NCI-H510A treated with DMSO at 0.1 percent for 48 hours (cell line): ENCODE measurements around the gene SULT2A1.
"Not testable (repeated sequence)": the region's sequence is repeated elsewhere in the genome, so short reads cannot be mapped to it uniquely, and the experiment has no call there.

Experiments
- DNase-seq: peaks from one replicate; lab custom pipeline; 2025; lab: John Stamatoyannopoulos, UW

SULT2A1 gene

DNA sequence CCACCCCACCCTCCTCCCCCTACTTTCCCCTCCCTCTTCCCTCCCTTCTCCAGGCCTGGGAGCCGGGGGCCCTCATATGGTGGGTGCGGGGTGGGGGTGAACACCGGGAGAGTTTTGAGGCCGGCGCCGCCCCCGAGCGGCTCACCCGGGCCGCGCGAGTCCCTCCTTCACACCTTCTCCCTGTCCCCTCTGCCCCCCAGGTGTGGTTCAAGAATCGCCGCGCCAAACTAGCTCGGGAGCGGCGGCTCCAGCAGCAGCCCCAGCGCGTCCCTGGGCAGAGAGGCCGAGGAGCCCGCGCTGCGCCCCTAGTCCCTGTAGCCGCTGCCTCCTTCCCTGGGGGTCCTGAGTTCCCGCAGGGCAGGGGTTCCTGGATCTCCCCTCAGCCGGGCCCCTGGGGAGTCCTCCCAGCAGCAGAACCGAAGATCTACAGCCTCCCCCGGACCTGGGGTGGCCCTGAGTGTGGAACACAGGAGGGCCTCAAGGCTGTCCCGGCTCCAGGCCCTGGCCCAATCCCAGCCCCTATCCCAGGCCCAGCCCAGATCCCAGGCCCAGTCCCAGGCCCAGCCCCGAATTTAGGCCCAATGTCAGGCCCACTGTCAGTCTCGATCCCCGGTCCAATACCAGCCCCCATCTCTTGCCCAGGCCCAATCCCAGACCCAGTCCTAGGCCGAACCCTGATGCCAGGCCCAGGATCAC is 25.4 kb downstream of the SULT2A1 start:
- DNase-seq: no peak

DNA sequence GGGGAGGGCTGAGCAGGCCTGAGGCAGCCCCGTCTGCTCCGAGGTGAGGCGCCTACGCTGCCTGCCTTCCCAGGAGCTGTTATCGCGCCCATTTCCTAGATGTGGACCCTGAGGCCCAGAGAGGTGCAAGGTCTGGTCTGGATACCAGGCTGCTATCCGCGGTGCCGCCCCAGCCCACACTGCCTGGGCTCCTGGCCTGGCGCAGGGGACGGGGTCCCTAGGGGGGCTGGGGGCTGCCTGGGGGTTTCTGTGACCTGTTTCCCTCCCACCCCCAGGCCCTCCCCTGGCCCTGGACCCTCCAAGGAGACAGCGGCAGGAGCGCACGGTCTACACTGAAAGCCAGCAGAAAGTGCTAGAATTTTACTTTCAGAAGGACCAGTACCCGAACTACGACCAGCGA is 26.3 kb downstream of the SULT2A1 start:
- DNase-seq: not testable (repeated sequence)

DNA sequence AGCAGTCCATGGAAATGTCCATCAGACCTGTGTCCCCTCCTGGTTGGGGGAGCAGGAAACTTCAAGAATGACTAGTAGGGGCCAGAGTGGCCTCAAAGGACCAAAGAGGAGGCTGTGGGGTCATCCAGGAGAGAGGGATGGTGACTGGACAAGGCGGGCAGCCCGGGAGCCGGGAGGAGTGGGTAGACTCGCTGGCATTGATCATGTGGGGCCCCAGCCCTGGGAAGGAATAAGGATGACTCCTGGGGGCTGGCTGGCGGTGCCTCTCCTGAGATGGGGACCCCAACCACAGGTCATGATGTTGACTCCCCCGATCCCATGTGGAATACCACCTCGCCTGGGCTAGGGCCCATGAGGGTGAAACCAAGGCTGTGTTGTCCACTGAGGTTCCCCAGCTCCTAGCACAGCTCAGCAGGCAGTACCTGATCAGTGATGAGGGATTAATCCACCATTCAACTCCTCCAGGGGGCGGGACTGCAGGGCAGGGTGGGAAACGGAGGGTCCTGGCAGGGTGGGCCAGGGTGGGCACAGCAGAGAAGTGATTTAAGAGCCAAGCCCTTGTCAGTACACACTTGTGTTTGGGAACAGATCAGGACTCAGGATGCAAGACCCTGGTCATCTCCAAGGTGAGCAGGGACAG is 27.3 kb downstream of the SULT2A1 start, which contains the start of gene TPRX2:
TSS of gene TPRX2 (plus strand) at position 590 of the 640 bp plus-strand sequence. CDS start at position 602, 12 bp downstream.
- DNase-seq: not testable (repeated sequence)

DNA sequence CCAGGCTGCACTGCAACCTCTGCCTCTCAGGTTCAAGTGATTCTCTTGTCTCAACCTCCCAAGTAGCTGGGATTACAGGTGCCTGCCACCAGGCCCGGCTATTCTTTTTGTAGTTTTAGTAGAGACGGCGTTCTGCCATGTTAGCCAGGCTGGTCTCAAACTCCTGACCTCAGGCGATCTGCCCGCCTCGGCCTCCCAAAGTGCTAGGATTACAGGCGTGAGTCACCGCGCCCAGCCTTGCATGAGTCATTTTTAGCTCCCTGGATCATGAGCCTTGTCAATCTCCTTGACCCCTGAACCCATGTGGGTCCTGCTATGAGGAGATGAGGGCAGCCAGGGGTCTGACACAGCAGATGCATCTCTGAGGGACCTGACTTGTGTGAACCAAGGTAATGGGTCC is 27.9 kb downstream of the SULT2A1 start:
- not testable (repeated sequence) for DNase-seq

DNA sequence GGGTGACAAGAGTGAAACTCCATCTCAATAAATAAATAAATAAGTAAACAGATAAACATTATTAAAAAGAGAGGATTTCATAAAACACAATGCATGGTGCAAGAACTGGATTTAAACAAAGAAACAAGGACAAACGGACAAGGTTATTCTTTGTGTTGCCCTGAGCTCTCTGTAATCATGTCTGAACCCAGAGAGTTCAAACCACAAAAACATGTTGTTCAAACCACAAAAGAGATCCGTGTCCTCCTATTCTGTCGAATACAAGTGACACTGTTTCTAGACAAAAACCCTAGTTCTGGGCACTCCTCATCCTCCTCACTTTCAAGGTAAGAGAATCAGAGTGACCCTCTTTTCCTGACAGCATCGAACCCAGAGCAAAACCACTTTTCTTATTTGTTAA is 31.7 kb downstream of the SULT2A1 start:
- no peak for DNase-seq

DNA sequence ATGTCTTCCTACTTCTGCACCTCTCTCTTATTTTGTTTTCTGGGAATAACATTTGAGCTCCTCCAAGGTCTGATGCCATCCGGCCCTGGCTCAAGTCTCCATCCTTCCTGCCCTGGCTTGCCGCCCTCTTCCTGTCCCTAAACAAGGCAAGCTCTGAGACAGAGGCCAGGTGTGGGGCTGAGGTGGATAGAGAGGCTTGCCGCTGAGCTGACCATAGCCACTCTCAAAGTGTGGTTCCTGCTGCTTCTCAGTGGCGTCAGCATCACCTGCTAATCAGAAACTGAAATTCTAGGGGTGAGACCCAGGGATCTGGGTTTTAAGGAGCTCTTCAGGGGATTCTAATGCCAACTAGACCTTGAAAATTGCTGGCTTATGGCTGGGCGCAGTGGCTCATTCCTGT is 33.1 kb downstream of the SULT2A1 start:
- no peak for DNase-seq

DNA sequence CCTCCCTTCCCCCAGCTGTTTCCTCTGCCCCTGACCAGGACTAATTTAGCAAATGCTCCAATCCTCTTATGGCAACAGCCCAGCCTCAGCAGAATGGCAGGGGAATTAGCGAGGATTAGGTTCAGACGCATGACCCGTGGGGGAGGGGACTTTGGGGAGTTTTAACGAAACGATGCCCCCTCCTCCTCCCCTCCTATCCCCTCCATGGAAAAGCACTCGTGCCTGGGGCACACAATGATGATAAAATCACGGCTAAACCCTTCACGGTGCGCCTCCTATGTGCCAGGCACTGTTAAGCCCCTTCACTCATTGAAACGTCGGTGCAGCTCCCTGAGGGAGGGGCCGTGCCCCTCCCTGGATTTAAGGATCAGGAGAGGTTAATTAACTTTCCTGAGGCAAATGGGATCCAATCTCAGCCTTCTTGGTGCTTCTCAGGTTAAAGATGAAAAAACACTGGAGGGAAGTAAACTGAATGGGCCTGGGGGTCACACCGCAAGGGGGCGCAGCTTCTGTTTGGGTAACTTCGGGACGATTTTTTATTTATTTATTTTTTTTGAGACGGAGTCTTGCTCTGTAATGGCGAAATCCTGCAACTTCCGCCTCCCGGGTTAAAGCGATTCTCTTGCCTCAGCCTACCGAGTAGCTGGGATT is 37.2 kb downstream of the SULT2A1 start:
- DNase-seq: no peak

DNA sequence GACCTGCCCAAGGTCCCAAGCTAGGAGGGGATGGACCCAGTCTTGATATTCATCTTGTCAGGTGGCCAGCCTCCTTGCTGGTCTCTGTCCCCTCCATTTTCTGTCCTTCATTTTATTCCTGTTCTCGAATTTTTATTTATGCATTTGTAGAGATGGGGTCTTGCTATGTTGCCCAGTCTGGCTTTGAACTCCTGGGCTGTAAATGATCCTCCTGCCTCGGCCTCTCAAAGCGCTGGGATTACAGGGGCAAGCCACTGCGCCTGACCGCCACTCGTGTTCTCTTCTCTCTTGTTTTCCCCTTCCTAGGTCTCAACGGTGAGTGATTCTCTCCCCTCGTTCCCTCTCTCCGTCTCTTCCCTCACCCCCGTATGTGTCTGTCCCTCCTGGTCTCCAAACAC is 37.7 kb downstream of the SULT2A1 start:
- DNase-seq: no peak

DNA sequence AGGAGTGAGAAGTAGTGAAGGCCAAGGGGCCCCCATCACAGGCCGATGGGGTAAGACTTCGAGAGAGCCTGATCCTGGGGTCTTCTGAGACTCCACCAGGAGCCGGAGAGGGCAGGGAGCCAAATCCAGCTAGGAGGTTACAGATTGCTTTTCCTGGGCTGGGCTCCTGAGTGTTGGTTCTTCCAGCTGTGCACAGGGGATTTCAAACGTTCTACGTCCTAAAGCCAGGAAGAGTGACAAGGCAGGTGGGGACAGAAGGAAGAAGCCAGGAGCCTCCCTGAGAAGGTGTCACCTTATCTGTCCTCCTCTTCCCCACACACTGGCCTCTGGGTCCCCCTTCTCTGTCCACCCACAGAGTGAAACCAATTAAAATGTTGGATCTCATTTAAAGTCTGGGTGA is 43.2 kb downstream of the SULT2A1 start:
- DNase-seq: no peak

DNA sequence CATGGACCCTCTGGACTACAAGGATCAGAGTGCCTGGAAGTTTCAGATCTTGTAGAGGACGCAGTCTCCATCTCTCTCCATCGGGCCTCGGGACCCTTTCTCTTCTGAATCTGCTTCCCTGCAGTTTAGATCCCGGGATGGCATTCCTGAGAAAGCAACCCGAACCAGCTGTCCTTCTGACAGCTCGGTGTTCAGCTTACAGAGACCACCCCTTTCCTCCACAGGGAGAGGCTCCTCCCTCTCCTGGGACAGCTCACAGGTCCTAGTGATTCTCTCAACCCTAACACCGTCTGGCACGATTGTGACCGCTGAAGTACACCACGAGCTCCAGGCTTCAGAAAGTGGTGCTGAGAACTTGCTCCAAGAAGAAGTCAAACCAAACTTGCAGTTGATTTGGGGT is 46.2 kb downstream of the SULT2A1 start:
- DNase-seq: no peak

DNA sequence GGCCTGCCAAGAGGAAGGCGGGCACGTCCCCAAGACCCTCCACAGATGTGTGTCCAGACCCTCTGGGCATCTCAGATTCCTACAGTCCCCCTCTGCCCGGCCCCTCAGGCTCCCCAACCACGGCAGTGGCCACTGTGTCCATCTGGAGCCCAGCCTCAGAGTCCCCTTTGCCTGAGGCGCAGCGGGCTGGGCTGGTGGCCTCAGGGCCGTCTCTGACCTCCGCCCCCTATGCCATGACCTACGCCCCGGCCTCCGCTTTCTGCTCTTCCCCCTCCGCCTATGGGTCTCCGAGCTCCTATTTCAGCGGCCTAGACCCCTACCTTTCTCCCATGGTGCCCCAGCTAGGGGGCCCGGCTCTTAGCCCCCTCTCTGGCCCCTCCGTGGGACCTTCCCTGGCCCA is 46.7 kb downstream of the SULT2A1 start:
- no peak for DNase-seq

DNA sequence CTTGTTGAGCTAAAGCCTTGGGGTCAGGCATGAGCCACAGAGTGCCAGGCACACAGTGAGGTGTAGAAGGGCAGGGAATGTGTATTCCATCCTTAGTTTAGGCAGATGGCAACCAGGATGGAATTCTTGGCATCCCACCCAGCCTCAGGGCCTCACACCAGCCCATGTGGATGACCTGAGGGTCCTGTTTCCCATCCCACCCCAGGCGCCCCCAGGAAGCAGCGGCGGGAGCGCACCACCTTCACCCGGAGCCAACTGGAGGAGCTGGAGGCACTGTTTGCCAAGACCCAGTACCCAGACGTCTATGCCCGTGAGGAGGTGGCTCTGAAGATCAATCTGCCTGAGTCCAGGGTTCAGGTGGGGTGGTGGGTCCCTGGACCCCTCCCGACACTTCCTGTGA is 50.1 kb downstream of the SULT2A1 start:
- no peak for DNase-seq

DNA sequence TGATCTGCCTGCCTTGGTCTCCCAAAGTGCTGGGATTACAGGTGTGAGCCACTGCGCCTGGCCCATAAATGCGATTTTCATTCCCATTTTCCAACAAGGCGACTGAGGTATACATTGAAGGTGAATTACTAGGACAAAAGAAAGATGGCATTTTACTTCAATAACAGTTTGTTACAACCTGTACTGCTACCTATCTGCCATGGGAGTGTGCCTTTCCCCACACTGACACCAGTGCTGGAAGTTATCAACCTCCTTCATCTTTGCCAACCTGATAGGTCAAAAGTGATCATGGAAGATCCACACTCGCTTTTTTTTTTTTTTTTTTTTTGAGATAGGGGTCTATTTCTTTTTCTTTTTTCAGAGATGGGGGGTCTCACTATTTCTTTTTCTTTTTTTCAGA is 53.4 kb downstream of the SULT2A1 start:
- DNase-seq: no peak

DNA sequence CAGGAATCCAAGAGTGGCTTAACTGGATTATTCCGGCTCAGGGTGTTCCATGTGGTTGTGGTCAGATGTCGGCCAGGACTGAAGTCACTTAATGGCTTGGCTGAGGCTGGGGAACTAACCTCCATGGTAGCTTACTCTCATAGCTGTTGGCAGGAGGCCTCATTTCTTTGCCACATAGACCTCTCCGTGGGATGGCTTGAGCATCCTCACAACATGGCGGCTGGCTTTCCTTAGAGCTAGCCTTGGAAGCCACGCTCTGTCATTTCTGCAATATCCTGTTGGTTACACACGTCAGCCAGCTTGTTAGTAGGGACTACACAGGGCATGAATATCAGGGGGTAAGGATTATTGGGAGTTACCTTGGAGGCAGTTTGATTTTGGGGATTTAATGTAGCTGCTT is 59.3 kb downstream of the SULT2A1 start:
- no peak for DNase-seq

DNA sequence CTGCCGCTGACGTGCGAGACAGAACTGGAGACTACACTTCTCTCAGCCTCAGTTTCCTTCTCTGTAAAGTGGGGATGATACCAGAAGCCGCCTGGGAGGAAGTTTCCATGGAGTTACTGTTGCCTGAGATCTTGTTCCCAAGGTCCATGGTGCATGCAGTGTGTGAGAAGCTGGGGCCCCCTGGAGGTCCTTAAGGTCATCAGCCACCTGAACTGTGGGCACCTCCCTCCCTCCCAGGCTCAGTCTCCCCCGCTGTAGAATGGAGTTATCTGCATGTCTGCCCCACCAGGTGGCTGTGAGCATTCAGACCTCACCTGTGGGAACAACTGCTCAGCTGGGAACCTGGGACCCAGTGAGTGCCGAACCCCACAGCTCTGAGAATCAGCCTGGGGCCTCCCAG is 61.7 kb downstream of the SULT2A1 start:
- no peak for DNase-seq

DNA sequence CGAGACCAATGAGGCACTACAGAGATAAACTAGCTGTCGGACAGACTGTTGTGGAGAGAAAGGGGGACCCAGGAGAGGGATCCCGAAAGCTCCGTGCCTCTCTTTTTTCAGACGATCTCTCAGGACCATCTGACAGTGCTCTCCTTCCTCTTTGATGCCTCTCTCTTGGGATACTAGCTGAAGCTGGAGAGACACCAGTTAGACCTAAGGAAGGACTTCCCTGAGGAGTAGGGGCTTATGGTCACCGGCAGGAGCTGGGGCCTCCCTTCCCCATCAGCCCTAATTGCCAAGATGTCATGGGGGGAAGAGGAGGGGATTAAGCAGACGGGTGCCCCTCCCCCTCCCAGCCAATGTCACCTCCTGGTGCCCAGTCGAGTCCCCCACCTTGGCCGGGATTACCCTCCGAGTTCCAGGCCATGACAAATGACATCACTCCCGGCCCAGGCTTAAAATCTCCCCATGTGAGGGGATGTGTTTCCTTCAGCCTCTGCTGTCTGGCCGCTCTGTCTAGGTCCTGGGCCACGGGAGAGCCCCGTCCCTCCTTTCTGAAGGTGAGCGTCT is 64.6 kb downstream of the SULT2A1 start, which contains the start of gene CRX:
TSS of gene CRX (plus strand) at position 478 of the 561 bp plus-strand sequence. CDS start 12,507 bp downstream, outside the sequence.
- no peak for DNase-seq
